Measurements from ENCODE around the gene ABLIM2.

Gene ABLIM2

DNA sequence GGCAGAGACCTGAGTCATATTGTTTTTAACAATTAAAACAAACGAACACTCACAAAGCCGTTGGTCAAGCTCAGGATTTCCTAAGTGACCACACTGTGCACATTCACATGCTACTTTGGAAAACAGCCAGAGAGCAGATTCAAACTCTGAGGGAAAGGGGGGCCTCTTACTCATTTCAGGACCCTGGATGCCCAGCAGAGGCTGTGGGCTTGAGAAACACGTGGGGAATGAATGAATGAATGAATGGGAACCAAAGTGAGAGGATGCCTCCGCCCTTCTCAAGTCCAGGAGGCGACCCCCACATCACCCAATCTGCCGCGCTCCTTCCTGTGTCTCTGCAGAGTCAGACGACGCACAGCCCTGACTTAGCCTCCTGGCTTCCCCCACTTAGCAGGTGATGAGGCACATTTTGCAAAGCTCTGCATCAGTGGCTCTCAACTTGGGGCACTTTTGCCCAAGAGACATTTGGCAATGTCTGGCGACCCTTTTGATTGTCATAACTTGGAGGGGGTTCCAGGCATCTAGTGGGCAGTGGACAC, 76.0 kb downstream of the ABLIM2 start:
- no peak for DNase-seq

DNA sequence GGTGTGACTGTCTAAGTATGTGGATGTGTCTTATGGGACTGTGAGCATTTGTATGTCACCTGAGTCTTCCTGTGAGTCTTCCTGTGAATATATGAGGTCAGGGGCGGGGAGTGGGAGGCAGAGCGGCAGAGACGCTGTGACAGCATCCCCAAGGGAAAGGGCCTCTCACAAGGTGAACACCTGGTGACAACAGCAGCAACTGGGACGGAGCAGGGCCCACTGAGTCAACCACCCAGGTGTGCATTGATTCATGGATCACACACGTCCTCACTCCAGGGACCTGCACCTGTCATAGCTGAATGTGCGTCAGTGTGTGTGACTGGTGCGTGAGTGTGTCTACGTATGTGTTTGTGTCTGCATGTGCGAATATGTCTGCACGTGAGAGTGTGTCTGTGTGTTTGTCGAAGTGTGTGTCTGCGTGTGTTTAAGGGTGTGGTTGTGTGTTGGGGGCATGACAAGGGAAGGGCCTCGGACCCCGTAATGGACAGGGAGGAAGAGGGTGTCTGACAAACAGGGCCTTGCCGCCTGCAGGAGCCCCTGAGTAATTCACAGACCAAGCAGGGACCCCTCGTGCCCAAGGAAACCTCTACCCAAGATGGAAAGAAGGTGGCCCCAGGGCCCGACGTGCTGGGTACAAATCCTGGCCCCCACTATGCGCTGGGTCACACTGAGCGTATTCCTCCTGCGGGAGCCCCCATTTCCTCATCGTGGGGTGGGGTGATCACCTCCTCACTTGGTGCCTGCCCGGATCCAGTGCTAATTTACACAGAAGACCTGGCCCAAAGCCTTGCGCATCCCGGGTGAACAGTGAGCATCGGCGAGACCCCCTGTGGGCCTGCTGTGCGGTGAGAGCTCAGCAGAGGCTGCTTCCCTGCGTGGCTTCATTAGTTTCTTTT, 76.7 kb downstream of the ABLIM2 start:
- no peak for DNase-seq

DNA sequence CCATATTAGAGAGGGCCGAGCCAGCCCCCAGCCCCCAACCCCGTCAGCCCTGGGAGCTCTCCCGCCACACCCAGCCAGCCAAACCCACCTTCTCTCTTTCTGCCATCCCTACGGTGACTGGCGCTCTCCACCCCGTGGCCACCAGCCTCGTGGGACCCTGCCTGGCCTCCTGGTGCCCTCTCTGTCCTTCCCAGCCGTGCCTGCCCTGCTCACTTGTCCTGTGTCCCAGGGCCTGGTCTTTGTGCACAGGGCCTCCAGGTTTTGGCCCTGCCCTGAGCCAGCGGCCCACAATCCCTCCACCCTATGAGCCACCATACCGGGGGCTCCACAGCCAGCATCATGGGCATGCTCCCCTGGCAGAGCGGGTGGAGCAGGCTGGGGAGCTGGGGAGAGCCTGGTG, 77.4 kb downstream of the ABLIM2 start:
- DNase-seq, result no peak

DNA sequence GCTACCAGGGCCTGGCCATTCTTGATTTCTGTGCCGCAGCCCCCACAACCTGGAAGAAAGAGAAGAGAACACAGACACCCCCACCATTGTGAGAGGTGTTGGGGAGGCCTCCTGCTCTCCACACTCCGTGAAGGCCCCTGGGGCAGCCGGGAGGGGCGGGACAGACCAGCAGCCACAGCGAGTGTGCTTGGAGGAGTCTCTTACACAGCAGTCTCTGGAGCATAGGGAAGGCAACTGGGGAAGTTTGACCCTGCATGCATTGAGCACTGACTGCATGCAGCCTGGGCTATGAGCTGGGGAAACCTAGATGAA, 77.9 kb downstream of the ABLIM2 start:
- no peak for DNase-seq

DNA sequence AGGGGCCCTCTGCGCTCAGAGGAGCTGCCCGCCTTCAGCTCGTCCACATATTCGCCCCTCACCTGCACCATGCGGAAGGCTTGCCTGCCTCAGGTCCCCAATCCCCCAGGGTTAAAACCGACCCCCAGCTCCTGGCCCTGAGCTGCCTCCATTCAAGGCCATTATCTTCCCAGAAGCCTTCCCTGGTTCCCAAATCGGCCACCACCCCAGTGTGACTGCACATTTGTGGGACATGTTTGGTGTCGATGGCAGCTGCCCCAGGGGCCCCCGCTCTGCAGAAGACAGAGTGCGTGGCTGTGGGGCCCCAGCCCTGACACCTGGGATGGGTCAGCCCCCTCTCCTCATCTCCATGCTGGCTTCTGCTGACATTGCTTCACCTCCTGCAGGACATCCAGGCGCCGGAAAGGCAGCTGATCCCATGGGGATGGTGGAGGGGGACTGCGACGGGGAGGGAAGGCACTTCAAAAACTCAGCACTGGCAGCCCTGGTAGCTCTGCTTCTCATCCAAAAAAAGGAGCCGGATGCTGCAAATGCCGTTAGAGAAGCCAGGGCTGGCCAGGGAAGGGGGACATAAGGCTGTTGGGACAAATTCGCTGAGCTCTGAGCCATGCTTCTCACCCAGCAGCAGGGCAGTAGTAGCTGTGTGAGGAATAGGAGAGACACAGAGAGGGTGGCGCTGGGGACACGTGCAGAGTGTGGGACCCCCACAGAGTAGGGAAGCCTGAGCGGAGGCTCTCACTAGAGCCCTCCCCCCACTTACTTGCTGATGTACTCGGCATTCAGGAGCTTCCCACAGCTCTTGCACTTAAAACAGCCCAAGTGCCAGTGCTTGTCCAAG, 78.5 kb downstream of the ABLIM2 start:
- no peak for DNase-seq

DNA sequence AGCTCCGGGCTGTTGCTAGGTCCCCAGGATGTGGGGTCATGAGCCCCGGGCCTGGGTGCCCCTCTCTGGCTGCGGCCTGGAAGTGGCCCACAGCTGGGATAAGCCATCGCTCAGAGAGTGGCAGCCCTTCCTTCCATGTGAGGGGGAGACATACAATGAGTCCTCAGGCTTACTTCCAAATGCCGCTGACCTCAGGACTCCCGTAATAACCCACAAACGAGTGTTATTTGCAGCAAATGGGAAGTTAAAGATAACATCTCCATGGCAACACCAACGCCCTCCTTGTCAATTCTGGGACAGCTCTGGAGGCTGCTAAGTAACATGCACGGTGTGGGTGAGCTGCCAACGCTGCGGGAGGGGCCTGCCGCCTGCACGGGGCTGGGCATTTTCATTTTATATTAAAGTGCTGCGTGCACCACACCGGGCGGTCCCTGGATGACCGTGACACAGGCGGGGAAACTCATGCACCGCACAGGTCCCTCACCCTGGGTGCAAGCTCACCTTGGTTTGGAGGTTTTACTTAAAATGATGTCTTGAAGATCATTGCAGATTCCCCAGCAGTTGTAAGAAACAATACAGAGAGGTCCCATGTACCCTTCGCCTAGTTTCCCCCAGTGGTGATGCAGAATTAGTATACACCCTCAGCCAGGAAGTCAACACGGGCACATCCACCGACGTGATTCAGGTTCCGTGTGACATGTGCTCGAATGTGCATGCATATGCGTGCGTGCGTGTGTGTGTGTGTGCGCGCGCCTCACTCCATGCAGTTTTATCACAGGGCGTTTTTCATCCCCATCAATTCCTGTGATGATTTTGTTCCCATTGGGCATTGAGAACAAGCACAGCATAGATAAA, 79.4 kb downstream of the ABLIM2 start:
- DNase-seq, result peak; percentile 14 to 24

DNA sequence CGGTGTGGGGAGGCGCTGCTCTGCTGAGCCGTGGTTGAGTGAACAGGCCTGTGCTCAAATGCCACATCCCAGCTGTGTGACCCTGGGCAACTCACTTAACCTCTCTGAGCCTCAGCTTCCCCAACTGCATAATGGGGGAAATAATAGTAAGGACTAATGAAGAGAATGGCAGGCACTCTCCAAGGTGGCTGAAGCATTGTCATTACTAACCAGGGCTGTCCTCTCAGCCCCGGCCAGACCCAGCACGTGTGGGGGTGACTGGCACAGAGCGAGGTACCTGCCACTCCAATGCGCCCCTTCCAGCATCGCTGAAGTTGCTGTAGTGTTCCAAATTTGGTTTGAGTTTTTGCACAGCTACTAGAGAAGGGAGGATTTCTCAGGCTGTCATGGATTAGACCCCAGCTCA, 80.0 kb downstream of the ABLIM2 start:
- DNase-seq, result no peak

DNA sequence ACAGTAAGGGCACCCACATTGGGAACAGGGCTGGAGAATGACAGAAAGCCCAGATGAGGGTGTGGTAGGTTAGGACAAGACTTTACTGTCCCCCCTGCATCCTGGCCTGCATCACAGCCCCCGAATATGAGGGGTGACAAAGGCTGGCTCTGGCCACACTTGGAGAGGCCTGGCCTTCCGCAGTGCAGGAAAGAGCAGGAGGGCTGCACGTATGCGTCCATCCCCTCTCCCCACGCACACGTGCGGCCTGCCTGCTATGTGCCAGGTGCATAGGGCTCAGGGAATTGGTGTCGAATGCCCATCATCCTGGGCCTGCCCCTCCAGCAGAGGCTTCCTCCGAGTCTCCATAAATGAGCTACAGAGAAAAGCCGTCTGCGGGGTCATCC, 80.5 kb downstream of the ABLIM2 start:
- no peak for DNase-seq

DNA sequence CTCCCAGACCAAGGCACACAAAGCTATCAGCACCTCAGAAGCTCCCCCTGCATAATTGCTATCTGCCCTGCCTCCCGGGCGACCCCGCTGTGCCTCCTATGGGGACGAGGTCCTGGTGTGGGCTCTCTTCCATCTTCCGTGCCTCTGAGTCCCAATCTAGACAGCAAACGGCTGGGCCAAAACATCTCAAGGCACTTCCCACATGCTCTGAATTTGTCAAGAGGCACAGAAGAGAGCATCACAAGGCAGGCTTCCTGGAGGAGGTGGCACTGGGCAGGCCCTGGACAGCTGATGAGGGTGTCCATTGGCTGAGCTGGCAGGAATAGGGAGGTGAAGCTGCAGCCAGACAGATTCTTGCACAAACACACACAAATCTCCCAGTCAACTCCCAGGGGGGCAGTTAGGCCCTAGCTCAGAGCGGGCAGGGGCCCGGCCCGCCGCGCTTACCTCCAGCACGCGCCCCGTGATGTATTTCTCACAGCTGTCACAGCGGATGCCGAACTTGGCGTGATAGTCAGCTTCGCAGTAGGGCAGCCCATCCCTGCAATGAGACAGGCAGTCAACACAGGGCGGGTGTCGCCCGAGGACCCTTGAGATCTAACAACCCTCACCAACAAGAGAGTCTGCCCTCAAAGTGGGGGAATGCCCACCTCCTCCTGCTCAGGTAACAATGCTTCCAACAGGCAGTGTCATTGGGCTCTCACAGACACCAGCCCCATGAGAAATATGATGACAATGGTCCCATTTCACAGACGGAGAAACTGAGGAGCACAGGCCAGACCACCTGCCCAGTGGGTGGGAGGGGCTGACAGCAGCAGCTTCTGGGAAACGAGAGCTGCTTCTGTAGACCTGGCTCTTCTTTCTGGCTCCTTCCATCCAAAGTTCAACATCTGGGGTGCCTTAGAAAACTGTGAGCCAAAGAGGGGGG, 81.2 kb downstream of the ABLIM2 start:
- no peak for DNase-seq

DNA sequence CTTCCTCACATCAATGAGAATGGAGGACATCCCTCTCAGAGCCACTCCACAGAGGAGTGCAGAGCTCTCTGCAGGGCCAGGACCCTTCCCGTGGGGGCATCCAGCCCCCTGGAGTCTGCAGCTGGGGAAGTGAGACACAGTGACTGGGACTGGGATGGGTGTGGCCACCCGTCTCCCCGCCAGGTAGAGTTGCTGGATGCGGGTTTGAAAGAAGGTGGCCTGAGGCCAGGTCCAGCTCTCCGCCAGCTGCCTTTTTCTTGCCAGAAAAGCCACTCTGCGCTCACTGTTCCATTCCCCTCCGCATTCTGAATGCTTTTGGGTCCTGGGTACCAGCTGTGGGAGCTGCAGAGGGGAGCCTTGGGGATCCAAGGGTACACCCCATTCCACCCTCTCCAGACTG, 82.6 kb downstream of the ABLIM2 start:
- DNase-seq, result no peak

DNA sequence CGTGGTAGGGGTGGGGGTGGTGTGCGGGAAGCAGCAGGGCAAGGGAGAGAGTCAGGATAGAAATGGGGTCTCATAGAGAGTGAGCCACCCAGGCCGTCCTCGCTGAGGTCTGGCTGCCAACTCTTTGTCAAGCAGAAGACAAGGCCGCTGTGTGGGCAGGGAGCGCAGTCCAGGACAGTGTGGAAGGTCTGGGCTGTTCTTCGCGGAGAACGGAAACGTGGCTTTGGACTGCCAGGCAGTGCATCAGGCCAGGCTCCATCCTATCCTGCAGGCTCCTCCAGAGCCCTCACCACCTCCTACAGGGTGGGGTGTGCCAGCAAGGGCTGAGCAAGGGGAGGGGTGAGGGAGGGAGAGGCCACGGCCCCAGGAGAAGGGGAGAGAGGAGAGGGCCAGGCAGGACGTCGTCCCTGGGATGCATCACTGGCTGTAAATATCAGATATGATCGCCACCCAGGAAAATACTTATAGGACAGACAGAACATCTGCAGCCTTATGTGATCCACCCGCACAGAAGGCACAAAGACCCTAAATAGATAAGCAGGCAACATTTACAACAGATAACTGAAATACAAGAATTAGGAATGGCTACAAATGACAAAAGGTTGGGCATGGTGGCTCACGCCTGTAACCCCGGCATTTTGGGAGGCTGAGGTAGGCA, 85.3 kb downstream of the ABLIM2 start:
- no peak for DNase-seq

DNA sequence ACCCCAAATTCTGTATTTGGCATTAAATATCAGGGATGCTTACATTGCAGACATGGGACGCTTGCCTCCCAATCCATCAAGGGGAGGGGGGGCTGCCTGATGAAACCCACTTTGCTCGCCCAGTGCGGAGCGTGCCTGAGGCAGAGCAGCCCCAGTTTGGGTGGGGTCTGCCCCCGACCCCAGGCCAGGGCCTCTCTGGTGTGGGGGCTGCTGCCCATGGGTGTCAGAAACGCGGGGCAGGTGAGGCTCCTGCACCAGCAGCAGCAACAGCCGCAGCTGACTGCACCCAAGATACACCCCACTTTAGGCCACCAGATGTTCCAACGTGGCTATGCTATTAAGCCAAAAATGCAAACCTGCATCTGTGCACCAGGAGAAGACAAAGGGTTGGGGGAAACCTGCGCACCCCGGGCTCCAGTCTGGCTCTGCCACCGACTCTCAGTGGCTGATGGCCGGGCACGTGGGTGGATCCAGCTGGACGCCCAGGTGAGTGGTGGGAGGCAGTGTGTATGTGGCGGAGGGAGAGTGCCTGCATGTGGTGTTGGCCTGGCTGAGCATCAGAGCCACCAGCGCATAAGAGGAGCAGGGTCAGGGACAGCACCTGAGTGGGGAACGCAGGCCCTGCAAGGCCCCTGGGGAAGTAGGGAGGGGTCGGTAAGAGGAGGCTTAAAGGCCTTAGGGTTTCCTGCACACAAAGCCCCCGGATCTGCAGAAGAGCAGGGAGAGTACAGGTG, 86.2 kb downstream of the ABLIM2 start:
- no peak for DNase-seq

DNA sequence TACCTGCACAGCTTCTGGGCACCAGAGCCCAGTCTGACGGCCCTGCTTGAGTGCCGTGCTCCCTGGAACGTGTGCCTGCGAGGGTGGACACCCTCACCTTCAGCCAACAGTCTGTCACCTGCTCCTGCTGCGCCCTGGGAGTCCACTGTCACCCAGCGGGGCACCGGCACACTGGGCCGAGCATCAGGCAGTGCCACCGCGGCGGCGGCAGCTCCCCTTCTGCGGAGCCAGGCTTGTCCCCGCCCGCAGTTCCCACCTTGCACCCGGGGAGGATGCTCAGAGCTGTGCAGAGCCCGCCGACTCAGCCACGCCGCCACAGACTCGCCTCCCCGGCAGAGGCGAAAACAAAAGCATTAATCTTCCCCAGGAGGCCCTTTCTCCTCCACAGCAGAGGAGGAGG, 86.8 kb downstream of the ABLIM2 start:
- DNase-seq, result no peak

DNA sequence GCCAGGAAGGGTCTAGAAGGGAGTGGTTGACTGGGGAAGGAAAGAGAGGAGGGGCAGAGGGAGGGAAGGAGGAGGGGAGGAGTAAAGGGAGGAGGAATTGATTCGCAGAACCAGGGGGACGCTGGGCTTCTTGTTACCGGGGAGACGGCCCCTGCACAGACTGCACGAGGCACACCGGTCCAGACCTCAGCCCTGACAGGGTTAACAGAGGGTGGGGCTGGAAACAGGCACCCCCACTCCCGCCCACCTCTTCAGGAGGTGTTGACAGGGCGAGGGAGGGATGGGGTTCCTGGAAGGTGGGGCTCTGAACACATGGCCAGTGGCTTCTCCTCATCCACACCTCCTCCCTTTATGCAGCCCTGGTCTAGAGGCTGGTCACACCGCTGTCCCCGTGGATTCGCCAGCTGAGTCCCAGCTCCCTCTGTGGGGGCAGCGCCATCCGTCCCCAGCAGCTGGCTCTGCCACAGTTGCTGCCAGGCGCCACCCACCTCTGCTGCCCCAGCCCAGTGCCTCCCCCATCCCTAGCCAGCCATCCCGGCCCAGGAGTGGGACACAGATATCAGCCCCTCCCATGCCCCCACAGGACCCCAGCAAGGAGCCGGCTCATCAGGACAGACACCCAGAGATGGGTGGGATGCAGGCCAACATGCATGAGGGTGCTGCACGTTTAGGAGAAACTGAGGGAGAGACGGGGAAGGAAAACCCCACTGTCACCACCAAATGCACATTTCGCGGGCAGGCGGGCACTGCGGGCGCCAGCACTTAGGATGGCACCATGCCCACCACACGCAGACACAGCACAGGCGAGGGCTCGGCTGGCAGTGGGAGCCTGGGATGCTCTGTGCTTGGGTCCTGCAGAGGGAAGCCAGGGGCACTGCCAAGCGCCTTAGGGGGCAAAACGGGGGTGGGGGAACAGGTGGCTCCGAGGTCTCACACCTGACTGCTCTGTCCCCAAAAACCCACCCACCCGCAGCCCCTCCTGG, 87.6 kb downstream of the ABLIM2 start:
- DNase-seq, result no peak

DNA sequence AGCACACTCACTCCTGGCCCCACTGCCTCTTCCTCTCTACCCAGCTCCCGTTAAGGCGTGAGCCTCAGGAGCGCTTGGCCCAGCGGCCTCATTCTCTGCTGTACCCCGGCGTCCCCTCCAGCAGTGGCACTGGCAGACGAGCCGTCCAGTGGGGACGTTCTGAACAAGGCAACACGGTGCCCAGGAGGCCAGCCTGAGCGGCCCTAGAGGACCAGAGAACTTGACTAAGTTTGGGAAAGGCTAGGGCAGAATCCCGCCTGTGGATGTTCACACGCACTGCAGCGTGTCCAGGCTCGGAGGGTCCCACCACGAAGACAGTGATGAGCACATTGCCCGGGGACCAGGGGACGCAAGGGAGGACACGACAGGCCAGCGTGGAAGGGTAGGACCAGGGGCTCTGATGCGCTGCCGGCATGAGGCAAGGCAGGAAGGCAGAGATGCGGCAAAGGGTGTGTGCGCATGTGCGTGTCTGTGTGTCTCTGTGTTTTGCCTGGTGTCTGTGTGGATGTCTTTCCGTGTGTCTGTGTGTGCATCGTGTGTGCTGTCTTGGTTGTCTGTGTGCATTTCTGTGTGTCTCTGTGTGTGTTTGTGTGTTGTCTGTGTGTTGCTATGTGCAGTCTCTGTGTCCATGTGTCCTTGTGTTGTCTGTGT, 89.4 kb downstream of the ABLIM2 start:
- DNase-seq, result no peak

DNA sequence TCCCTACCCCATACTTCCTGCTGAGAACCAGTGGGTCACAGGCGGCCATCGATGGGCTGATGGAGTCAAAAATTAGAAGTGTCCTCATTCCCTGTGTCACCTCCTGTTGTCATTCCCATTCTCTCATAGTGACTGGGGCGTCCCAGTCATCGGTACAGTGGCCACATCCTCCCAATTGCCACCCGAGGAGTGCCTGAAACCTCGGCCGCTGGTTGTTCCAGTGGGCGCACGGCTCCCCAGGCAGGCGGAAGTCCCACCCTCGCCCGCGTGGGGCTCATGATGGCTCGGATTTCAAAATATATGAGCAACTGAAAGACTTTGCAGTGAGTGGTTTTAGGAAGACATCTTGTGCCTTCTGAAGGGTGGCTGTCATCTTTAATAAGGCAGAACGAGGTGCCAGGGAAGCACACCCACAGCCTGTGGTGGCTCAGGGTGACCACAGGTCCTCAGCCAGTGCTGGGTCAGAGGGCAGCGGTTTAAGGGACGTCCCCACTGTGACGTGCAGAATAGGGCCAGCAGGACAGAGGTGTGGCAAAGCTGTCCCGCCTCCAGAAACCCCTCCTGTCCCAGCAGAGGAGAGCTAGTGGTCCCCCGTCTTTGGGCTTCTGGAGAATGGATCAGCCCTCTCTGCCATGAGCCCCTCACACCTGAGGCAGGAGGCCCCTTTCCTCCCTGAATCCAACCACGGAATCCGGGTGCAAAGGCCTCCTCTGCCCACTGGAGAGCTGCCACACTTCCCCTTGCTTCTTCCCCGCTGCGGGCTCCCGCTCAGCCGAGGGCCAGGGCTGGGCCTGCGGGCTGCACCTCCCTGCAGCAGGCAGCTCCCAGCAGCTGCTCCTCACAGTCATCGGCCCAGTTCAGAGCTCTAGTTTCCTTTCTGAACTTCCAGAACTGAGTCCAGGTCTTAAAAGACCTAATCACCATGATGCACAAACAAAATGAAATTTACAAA, 90.4 kb downstream of the ABLIM2 start:
- no peak for DNase-seq

DNA sequence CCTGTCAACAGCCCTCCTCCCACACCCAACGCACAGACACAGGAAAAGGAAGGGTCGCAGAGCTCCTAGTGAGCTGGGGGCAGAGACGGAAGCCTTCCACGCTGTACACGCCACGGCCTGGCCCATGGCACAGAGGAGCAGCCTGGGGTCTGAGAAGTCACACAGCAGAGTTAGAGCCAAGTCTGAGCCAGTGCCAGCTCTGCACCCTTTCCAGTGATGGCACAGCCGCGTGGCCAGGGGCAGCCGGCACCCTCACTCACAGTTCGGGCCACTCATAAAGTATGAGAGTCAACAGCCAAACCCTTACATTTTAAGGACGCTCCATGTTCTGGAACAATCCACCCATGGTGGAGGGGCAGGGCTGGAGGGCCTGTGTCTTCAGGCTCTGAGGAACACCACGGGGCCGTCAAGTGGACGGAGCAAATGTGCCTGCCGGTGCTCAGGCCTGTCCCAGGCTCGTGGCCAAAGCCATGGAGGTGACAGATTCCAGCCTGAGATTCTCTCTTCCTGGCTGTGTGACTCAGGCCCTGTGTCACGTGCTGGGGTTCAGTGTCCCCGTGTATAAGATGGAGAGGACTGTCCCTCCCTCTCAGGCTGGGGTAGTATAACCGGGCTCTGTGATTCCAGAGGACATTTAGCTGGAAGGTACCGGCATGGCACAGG, 91.2 kb downstream of the ABLIM2 start:
- DNase-seq, result no peak
